ENCODE results near the gene LTB.

DNA sequence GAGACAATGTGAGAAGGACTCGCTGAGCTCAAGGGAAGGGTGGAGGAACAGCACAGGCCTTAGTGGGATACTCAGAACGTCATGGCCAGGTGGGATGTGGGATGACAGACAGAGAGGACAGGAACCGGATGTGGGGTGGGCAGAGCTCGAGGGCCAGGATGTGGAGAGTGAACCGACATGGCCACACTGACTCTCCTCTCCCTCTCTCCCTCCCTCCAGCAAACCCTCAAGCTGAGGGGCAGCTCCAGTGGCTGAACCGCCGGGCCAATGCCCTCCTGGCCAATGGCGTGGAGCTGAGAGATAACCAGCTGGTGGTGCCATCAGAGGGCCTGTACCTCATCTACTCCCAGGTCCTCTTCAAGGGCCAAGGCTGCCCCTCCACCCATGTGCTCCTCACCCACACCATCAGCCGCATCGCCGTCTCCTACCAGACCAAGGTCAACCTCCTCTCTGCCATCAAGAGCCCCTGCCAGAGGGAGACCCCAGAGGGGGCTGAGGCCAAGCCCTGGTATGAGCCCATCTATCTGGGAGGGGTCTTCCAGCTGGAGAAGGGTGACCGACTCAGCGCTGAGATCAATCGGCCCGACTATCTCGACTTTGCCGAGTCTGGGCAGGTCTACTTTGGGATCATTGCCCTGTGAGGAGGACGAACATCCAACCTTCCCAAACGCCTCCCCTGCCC is 5.2 kb downstream of the LTB start:
- TF ChIP-seq CTCF (IDR thresholded peaks at IDR 0.05): no peak
- no peak for TF ChIP-seq POLR2A (IDR thresholded peaks at IDR 0.05)

All from uterus (tissue), 2 donors.